Measurements from ENCODE around the gene TUBGCP2.

The TUBGCP2 gene

GRCh38 chr10:133306941-133307379, 1.7 kb downstream of the TUBGCP2 start:
- no peak for DNase-seq (ENCODE audit: low read depth in 1 of 2, low spot score in 1 of 2)

GRCh38 chr10:133306097-133306476, 2.6 kb downstream of the TUBGCP2 start:
- DNase-seq (ENCODE audit: low read depth in 1 of 2, low spot score in 1 of 2), result no peak

- DNase-seq (ENCODE audit: low read depth in 1 of 2, low spot score in 1 of 2), result no peak
Observed at GRCh38 chr10:133303206-133303605, 5.5 kb downstream of the TUBGCP2 start.

- DNase-seq (ENCODE audit: low read depth in 1 of 2, low spot score in 1 of 2), result no peak
Observed at GRCh38 chr10:133302230-133302629, 6.4 kb downstream of the TUBGCP2 start.

- no peak for DNase-seq (ENCODE audit: low read depth in 1 of 2, low spot score in 1 of 2)
Observed at GRCh38 chr10:133299738-133300137, 8.9 kb downstream of the TUBGCP2 start.

GRCh38 chr10:133299224-133299623, 9.4 kb downstream of the TUBGCP2 start:
- DNase-seq (ENCODE audit: low read depth in 1 of 2, low spot score in 1 of 2), result no peak

- no peak for DNase-seq (ENCODE audit: low read depth in 1 of 2, low spot score in 1 of 2)
Observed at GRCh38 chr10:133298466-133298865, 10.2 kb downstream of the TUBGCP2 start.

GRCh38 chr10:133297504-133297903, 11.2 kb downstream of the TUBGCP2 start:
- DNase-seq (ENCODE audit: low read depth in 1 of 2, low spot score in 1 of 2), result no peak

GRCh38 chr10:133295426-133296320, 13.0 kb downstream of the TUBGCP2 start:
- no peak for DNase-seq (ENCODE audit: low read depth in 1 of 2, low spot score in 1 of 2)

- no peak for DNase-seq (ENCODE audit: low read depth in 1 of 2, low spot score in 1 of 2)
Observed at GRCh38 chr10:133294189-133294588, 14.5 kb downstream of the TUBGCP2 start.

GRCh38 chr10:133293810-133294119, 14.9 kb downstream of the TUBGCP2 start:
- no peak for DNase-seq (ENCODE audit: low read depth in 1 of 2, low spot score in 1 of 2)

- no peak for DNase-seq (ENCODE audit: low read depth in 1 of 2, low spot score in 1 of 2)
Observed at GRCh38 chr10:133292919-133293809, 15.5 kb downstream of the TUBGCP2 start.

- no peak for DNase-seq (ENCODE audit: low read depth in 1 of 2, low spot score in 1 of 2)
Observed at GRCh38 chr10:133289761-133290160, 18.9 kb downstream of the TUBGCP2 start.

GRCh38 chr10:133287832-133288500, 20.7 kb downstream of the TUBGCP2 start:
- no peak for DNase-seq (ENCODE audit: low read depth in 1 of 2, low spot score in 1 of 2)

- DNase-seq (ENCODE audit: low read depth in 1 of 2, low spot score in 1 of 2), result no peak
Observed at GRCh38 chr10:133286366-133286765, 22.3 kb downstream of the TUBGCP2 start.

- no peak for DNase-seq (ENCODE audit: low read depth in 1 of 2, low spot score in 1 of 2)
Observed at GRCh38 chr10:133285217-133285616, 23.5 kb downstream of the TUBGCP2 start.

GRCh38 chr10:133283931-133284330, 24.7 kb downstream of the TUBGCP2 start:
- DNase-seq (ENCODE audit: low read depth in 1 of 2, low spot score in 1 of 2), result no peak

GRCh38 chr10:133282846-133283390, 25.8 kb downstream of the TUBGCP2 start:
- no peak for DNase-seq (ENCODE audit: low read depth in 1 of 2, low spot score in 1 of 2)

- DNase-seq (ENCODE audit: low read depth in 1 of 2, low spot score in 1 of 2), result no peak
Observed at GRCh38 chr10:133281628-133282372, 26.9 kb downstream of the TUBGCP2 start.

- no peak for DNase-seq (ENCODE audit: low read depth in 1 of 2, low spot score in 1 of 2)
Observed at GRCh38 chr10:133281084-133281483, 27.6 kb downstream of the TUBGCP2 start.

Measured in stimulated activated CD4-positive, alpha-beta T cell treated with anti-CD3 and anti-CD28 coated beads, Interleukin-15, amount 100 ng/mL, for 1 hour (primary cell).